ENCODE results near the gene TAS2R39. TPM values are rescaled to one million over a fixed set of nuclear protein-coding genes. Genes with fewer than 3 reads are reported as not detected.
"Not testable (repeated sequence)": the region's sequence is repeated elsewhere in the genome, so short reads cannot be mapped to it uniquely, and the experiment has no call there.

Gene TAS2R39
- not detected in 2 replicates for total RNA-seq (2014; rRNA removed; shearing (Covaris generic))
- not detected in 2 replicates for polyA plus RNA-seq (2016; fragmentation: Nextera tagmentation; extraction: Ambion mirVana)

GRCh38 chr7:143183024-143183423 is at the start of gene TAS2R39:
TAS2R39 (plus strand) TSS chr7:143183419; CDS start chr7:143183419, 0 bp downstream.
- Histone ChIP-seq H3K9me2 (ENCODE audit: insufficient read depth) (no peaks in the 10 kb centered on the region), H3K27me3 (replicated peaks; ENCODE audit: insufficient read depth) (no peaks in the 10 kb centered on the region; the same call in 1 of the 2 replicates), H4K20me1 (ENCODE audit: insufficient read depth) (no peaks in the 10 kb centered on the region), H3K79me2 (ENCODE audit: insufficient read depth) (no peaks in the 10 kb centered on the region), H3K4me2 (ENCODE audit: unreplicated experiment) (no peak within 1 kb of the TSS), H3K36me3 (ENCODE audit: low read depth) (no peaks in the 10 kb centered on the region), H3K4me1 (ENCODE audit: insufficient read depth) (no peaks in the 10 kb centered on the region), H3K9ac (no peak within 1 kb of the TSS), H2AFZ (no peak within 1 kb of the TSS), H3F3A (ENCODE audit: insufficient read depth) (no peaks in the 10 kb centered on the region), H3K9me3 (ENCODE audit: low read depth) (no peaks in the 10 kb centered on the region), H3K27ac (no peak within 1 kb of the TSS), H3K4me3 (no peak within 1 kb of the TSS)
- in situ Hi-C loops (cut with MboI): no loop called here
- DNase-seq: no peak
- 22 to 25% methylated on average over 3 of the region's 3 CpGs for WGBS, 2 experiments (ENCODE audit: low coverage in 1 of 2, low lambda C conversion rate in 2 of 2, missing lambda C conversion rate in 2 of 2)
- TF ChIP-seq EZH2phosphoT487 (IDR thresholded peaks at IDR 0.05; ENCODE audit: insufficient read depth, low read depth) (no peak), EZH2 (IDR thresholded peaks at IDR 0.05; ENCODE audit: insufficient read depth, poor library complexity, severe bottlenecking) (no peak)

DNA sequence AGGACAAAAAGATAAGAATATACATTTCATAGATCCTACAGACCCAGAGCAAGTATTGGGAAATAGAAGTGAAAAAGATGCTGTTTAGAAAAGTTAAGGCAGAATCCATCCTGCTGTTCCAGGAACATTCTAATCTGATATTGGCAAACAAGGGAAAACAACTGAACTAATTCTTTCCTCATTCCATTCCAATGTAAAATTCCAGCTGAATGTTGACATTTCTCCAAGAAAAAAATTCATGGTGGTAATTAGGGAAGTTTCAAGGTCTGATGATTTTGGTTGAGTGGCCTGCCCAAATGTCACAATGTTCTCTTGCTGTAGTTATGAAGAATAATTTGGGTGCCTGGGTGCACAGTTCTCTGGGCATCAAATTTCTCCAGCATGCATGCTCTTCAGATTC is 36.1 kb upstream of the TAS2R39 start:
- Histone ChIP-seq H2AFZ (no peak overlapping the region), H3K27ac (no peak overlapping the region), H3K36me3 (ENCODE audit: low read depth) (no peaks in the 10 kb centered on the region), H3K9me3 (ENCODE audit: low read depth) (no peaks in the 10 kb centered on the region), H3K4me3 (no peak overlapping the region), H3F3A (ENCODE audit: insufficient read depth) (no peaks in the 10 kb centered on the region), H3K4me2 (ENCODE audit: unreplicated experiment) (no peak overlapping the region), H4K20me1 (ENCODE audit: insufficient read depth) (no peaks in the 10 kb centered on the region), H3K27me3 (replicated peaks; ENCODE audit: insufficient read depth) (no peaks in the 10 kb centered on the region), H3K9ac (no peak overlapping the region), H3K4me1 (ENCODE audit: insufficient read depth) (no peaks in the 10 kb centered on the region), H3K79me2 (ENCODE audit: insufficient read depth) (no peaks in the 10 kb centered on the region), H3K9me2 (ENCODE audit: insufficient read depth) (no peaks in the 10 kb centered on the region)
- no peak for TF ChIP-seq EZH2 (IDR thresholded peaks at IDR 0.05; ENCODE audit: insufficient read depth, poor library complexity, severe bottlenecking)
- TF ChIP-seq EZH2phosphoT487 (IDR thresholded peaks at IDR 0.05; ENCODE audit: insufficient read depth, low read depth): no peak
- no peak for DNase-seq
- in situ Hi-C loops (cut with MboI): no loop called here

GRCh38 chr7:143148050-143148449 is 35.2 kb upstream of the TAS2R39 start:
- no peaks in the 10 kb centered on the region for H3F3A ChIP-seq (ENCODE audit: insufficient read depth)
- no peaks in the 10 kb centered on the region for H3K4me1 ChIP-seq (ENCODE audit: insufficient read depth)
- no peak overlapping the region for H3K4me3 ChIP-seq
- no peak overlapping the region for H3K9ac ChIP-seq
- H3K4me2 ChIP-seq (ENCODE audit: unreplicated experiment): no peak overlapping the region
- DNase-seq: no peak
- no peak overlapping the region for H3K27ac ChIP-seq
- no peaks in the 10 kb centered on the region for H3K9me3 ChIP-seq (ENCODE audit: low read depth)
- 4 to 9% methylated on average over 4 of the region's 4 CpGs for WGBS, 2 experiments (ENCODE audit: low coverage in 1 of 2, low lambda C conversion rate in 2 of 2, missing lambda C conversion rate in 2 of 2)
- no peaks in the 10 kb centered on the region for H3K27me3 ChIP-seq (replicated peaks; ENCODE audit: insufficient read depth)
- no peaks in the 10 kb centered on the region for H3K9me2 ChIP-seq (ENCODE audit: insufficient read depth)
- H3K79me2 ChIP-seq (ENCODE audit: insufficient read depth): no peaks in the 10 kb centered on the region
- H4K20me1 ChIP-seq (ENCODE audit: insufficient read depth): no peaks in the 10 kb centered on the region
- in situ Hi-C loops (cut with MboI): no loop called here
- H2AFZ ChIP-seq: no peak overlapping the region
- no peaks in the 10 kb centered on the region for H3K36me3 ChIP-seq (ENCODE audit: low read depth)
- TF ChIP-seq EZH2 (IDR thresholded peaks at IDR 0.05; ENCODE audit: insufficient read depth, poor library complexity, severe bottlenecking): no peak
- no peak for TF ChIP-seq EZH2phosphoT487 (IDR thresholded peaks at IDR 0.05; ENCODE audit: insufficient read depth, low read depth)

DNA sequence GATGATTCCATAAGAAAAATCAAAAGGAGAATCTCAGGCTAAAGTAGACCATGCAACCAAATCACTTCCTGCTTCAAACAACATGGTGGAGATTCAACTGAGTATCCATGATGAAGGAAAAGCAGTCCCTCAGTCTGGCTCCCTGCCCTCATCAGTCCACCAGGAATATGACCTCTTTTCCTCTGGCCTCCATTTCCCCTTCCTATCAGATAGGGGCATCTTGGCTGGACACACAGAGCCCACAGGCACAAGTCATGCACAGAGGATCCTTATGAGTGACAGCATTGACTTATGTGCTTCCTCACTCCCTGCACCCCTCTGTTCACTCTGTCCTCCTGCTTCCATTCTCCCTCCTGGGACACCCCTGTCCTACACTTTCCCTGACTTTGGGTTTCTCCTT is 34.6 kb upstream of the TAS2R39 start:
- no peak for DNase-seq
- no peaks in the 10 kb centered on the region for H3F3A ChIP-seq (ENCODE audit: insufficient read depth)
- no peaks in the 10 kb centered on the region for H3K36me3 ChIP-seq (ENCODE audit: low read depth)
- no peak overlapping the region for H3K27ac ChIP-seq
- TF ChIP-seq EZH2phosphoT487 (IDR thresholded peaks at IDR 0.05; ENCODE audit: insufficient read depth, low read depth) (no peak), EZH2 (IDR thresholded peaks at IDR 0.05; ENCODE audit: insufficient read depth, poor library complexity, severe bottlenecking) (no peak)
- no peak overlapping the region for H3K4me2 ChIP-seq (ENCODE audit: unreplicated experiment)
- no peaks in the 10 kb centered on the region for H3K79me2 ChIP-seq (ENCODE audit: insufficient read depth)
- H3K4me3 ChIP-seq: no peak overlapping the region
- no peak overlapping the region for H3K9ac ChIP-seq
- in situ Hi-C loops (cut with MboI): no loop called here
- no peaks in the 10 kb centered on the region for H3K9me2 ChIP-seq (ENCODE audit: insufficient read depth)
- H3K4me1 ChIP-seq (ENCODE audit: insufficient read depth): no peaks in the 10 kb centered on the region
- no peak overlapping the region for H2AFZ ChIP-seq
- H3K9me3 ChIP-seq (ENCODE audit: low read depth): no peaks in the 10 kb centered on the region
- no peaks in the 10 kb centered on the region for H3K27me3 ChIP-seq (replicated peaks; ENCODE audit: insufficient read depth)
- no peaks in the 10 kb centered on the region for H4K20me1 ChIP-seq (ENCODE audit: insufficient read depth)

- H3K27ac ChIP-seq; H3F3A ChIP-seq (ENCODE audit: insufficient read depth); H3K4me3 ChIP-seq; H3K36me3 ChIP-seq (ENCODE audit: low read depth); H3K27me3 ChIP-seq (replicated peaks; ENCODE audit: insufficient read depth); H3K4me2 ChIP-seq (ENCODE audit: unreplicated experiment); H3K4me1 ChIP-seq (ENCODE audit: insufficient read depth); DNase-seq; H3K79me2 ChIP-seq (ENCODE audit: insufficient read depth); H3K9me2 ChIP-seq (ENCODE audit: insufficient read depth); H3K9me3 ChIP-seq (ENCODE audit: low read depth); H4K20me1 ChIP-seq (ENCODE audit: insufficient read depth); in situ Hi-C loops (cut with MboI); H2AFZ ChIP-seq; H3K9ac ChIP-seq: not testable (repeated sequence)
- WGBS, 2 experiments (ENCODE audit: low coverage in 1 of 2, low lambda C conversion rate in 2 of 2, missing lambda C conversion rate in 2 of 2): 50 to 52% methylated on average over 6 of the region's 6 CpGs
Measured at GRCh38 chr7:143150696-143151095, 32.5 kb upstream of the TAS2R39 start.

DNA sequence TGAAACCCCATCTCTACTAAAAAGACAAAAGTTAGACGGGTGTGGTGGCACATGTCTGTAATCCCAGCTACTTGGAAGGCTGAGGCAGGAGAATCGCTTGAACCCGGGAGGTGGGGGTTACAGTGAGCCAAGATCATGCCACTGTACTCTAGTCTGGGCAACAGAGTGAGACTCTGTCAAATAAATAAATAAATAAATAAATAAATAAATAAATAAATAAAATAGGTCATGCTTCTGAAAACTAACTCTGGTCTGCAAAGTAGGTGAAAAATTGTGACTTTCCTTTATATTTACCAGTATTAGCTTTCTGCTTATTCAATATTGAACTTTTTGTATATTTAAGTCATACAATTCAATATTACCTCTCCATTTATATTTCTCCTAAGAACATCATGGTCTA is 24.6 kb upstream of the TAS2R39 start:
- H3F3A ChIP-seq (ENCODE audit: insufficient read depth); in situ Hi-C loops (cut with MboI); H3K4me1 ChIP-seq (ENCODE audit: insufficient read depth); H3K36me3 ChIP-seq (ENCODE audit: low read depth); H3K9ac ChIP-seq; H3K9me3 ChIP-seq (ENCODE audit: low read depth); H4K20me1 ChIP-seq (ENCODE audit: insufficient read depth); H2AFZ ChIP-seq; H3K9me2 ChIP-seq (ENCODE audit: insufficient read depth); H3K79me2 ChIP-seq (ENCODE audit: insufficient read depth); H3K4me3 ChIP-seq; H3K27ac ChIP-seq; H3K4me2 ChIP-seq (ENCODE audit: unreplicated experiment); H3K27me3 ChIP-seq (replicated peaks; ENCODE audit: insufficient read depth); DNase-seq: not testable (repeated sequence)
- 37 to 62% methylated on average over 3 of the region's 3 CpGs for WGBS, 2 experiments (ENCODE audit: low coverage in 1 of 2, low lambda C conversion rate in 2 of 2, missing lambda C conversion rate in 2 of 2)

All from GM23248 (cell line).